Skeletal muscle satellite cell (primary cell): Measurements from ENCODE around the gene CRTAC1.

Source experiments
- H3K27me3 ChIP-seq: 2 replicates; pipeline ENCODE4 v1.7.0; 2013; ENCODE audit warnings: low read length; ENCODE audit not compliant: control insufficient read depth, insufficient read depth
- H3K36me3 ChIP-seq: 2 replicates; pipeline ENCODE4 v1.7.0; 2013; ENCODE audit warnings: mild to moderate bottlenecking, control low read depth, low read length; ENCODE audit not compliant: insufficient read depth
- H3K4me1 ChIP-seq: 2 replicates; pipeline ENCODE4 v1.7.0; 2013; ENCODE audit warnings: low read length; ENCODE audit not compliant: control insufficient read depth, insufficient read depth
- H3K4me2 ChIP-seq: 2 replicates; pipeline ENCODE4 v1.7.0; 2013; ENCODE audit warnings: mild to moderate bottlenecking, low read length
- H3K4me3 ChIP-seq: 2 replicates; pipeline ENCODE4 v1.7.0; 2013; ENCODE audit warnings: low read length
- H3K9ac ChIP-seq: 2 replicates; pipeline ENCODE4 v1.7.0; 2013; ENCODE audit warnings: mild to moderate bottlenecking, low read depth, low read length, moderate library complexity
- H3K9me3 ChIP-seq: replicated peaks from 2 replicates; pipeline ENCODE4 v1.7.0; 2013; ENCODE audit warnings: mild to moderate bottlenecking, control low read depth, low read length

The CRTAC1 gene

DNA sequence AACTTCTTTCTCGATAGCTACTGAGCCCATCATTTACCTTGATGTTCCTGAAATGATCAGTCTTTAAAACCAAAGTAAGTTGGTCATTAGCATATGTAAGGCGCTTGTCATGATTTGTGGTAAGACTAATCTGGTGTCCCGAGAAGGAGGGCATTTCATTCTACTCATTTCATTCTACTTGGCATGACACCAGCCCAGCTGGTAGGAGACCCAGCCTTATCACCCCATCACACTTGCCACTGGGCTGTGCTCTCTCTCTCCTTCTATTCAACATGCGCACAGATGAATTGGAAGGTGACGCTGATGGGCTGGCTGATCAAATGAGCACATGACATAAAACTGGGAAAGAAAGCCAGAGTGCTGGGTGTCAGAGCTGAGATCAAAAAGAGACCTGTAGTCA is 65.7 kb downstream of the CRTAC1 start:
- Histone ChIP-seq H3K4me1 (no peaks in the 10 kb centered on the region), H3K27me3 (peaks cover 21% of the 10 kb centered on the region), H3K9me3 (no peaks in the 10 kb centered on the region), H3K4me2 (no peak overlapping the region), H3K4me3 (no peak overlapping the region), H3K36me3 (no peaks in the 10 kb centered on the region), H3K9ac (no peak overlapping the region)

GRCh38 chr10:97961945-97962344 is 68.5 kb downstream of the CRTAC1 start:
- no peaks in the 10 kb centered on the region for H3K4me1 ChIP-seq
- H3K4me2 ChIP-seq: no peak overlapping the region
- H3K36me3 ChIP-seq: no peaks in the 10 kb centered on the region
- H3K4me3 ChIP-seq: no peak overlapping the region
- H3K9me3 ChIP-seq: no peaks in the 10 kb centered on the region
- no peak overlapping the region for H3K9ac ChIP-seq
- H3K27me3 ChIP-seq: peaks cover 13% of the 10 kb centered on the region

DNA sequence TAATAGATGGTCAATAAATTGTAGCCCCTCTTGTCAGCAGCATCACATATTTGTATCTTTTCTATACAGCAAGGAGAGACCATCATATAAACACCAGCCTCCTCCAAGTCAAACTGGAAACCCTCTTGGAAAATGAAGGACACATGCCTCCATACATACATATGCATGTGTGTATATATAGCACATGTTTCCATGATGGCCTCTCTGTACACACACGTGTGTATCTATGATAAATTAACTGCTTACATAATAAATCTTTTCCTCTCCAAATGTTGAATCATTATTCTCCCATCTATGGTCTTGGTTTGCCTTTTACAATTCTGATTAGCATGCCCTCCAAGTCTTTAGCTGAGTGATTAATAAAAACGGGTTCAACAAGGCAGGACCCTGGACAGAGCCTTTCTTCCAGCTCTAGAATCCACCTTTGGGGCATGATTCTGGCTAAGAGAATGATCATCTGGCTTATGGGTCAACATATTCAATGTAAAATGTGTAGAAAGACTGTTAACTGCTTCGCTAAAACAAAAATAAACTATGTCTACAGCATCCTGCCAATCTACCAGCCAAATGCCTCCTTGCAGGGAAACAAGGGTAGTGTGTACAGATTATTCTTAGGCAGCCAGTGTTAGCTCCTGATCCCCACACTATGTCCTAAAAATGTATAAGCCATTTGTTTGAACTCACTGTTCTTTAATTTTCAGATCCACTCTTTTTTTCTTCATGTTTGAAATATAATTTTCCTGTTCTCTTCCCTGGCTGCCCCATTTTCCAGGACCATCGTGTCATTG is 70.0 kb downstream of the CRTAC1 start:
- Histone ChIP-seq H3K4me1 (no peaks in the 10 kb centered on the region), H3K27me3 (peaks cover 13% of the 10 kb centered on the region), H3K4me3 (no peak overlapping the region), H3K36me3 (no peaks in the 10 kb centered on the region), H3K4me2 (no peak overlapping the region), H3K9ac (no peak overlapping the region), H3K9me3 (no peaks in the 10 kb centered on the region)

GRCh38 chr10:97949462-97949861 is 81.0 kb downstream of the CRTAC1 start:
- Histone ChIP-seq H3K4me1 (no peaks in the 10 kb centered on the region), H3K9ac (no peak overlapping the region), H3K9me3 (no peaks in the 10 kb centered on the region), H3K4me3 (no peak overlapping the region), H3K36me3 (no peaks in the 10 kb centered on the region), H3K27me3 (peaks cover 9% of the 10 kb centered on the region), H3K4me2 (no peak overlapping the region)

GRCh38 chr10:97948822-97949221 is 81.6 kb downstream of the CRTAC1 start:
- peaks cover 9% of the 10 kb centered on the region for H3K27me3 ChIP-seq
- no peak overlapping the region for H3K4me3 ChIP-seq
- no peaks in the 10 kb centered on the region for H3K9me3 ChIP-seq
- no peaks in the 10 kb centered on the region for H3K4me1 ChIP-seq
- H3K36me3 ChIP-seq: no peaks in the 10 kb centered on the region
- no peak overlapping the region for H3K9ac ChIP-seq
- H3K4me2 ChIP-seq: no peak overlapping the region

- H3K9me3 ChIP-seq: no peaks in the 10 kb centered on the region
- peaks cover 7% of the 10 kb centered on the region for H3K27me3 ChIP-seq
Observed at GRCh38 chr10:97944772-97945171, 85.6 kb downstream of the CRTAC1 start.

GRCh38 chr10:97943294-97943693 is 87.1 kb downstream of the CRTAC1 start:
- no peaks in the 10 kb centered on the region for H3K4me1 ChIP-seq
- H3K9ac ChIP-seq: no peak overlapping the region
- no peaks in the 10 kb centered on the region for H3K36me3 ChIP-seq
- no peaks in the 10 kb centered on the region for H3K9me3 ChIP-seq
- no peak overlapping the region for H3K4me2 ChIP-seq
- H3K4me3 ChIP-seq: no peak overlapping the region
- H3K27me3 ChIP-seq: peaks cover 15% of the 10 kb centered on the region

More at GRCh38 chr10:97944772-97945171, 85.6 kb downstream of the CRTAC1 start:
- no peak overlapping the region for H3K9ac ChIP-seq
- no peaks in the 10 kb centered on the region for H3K4me1 ChIP-seq
- H3K4me3 ChIP-seq: no peak overlapping the region
- H3K4me2 ChIP-seq: no peak overlapping the region
- H3K36me3 ChIP-seq: no peaks in the 10 kb centered on the region

DNA sequence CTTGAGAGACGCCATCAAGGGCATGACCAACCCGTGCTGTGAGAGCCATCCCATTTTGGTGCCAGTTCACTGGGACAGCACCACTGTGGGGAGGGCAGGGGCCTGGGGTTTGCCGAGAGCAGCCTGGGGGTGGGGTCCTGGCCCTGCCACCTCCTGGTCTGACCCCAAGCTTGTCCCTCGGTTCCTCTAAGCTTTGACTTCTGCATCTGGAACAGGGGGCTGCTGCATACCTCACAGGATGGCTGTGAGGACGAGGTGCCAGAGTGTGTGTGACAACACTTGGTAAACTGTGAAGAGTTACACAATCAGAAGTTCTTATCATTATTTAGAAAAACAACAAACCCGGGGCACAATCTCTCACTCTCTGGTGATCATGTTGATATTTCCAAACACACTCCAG is 89.9 kb downstream of the CRTAC1 start:
- H3K27me3 ChIP-seq: peaks cover 12% of the 10 kb centered on the region
- no peaks in the 10 kb centered on the region for H3K4me1 ChIP-seq
- no peak overlapping the region for H3K9ac ChIP-seq
- H3K36me3 ChIP-seq: no peaks in the 10 kb centered on the region
- no peak overlapping the region for H3K4me3 ChIP-seq
- no peak overlapping the region for H3K4me2 ChIP-seq
- no peaks in the 10 kb centered on the region for H3K9me3 ChIP-seq

- Histone ChIP-seq H3K4me2 (no peak overlapping the region), H3K36me3 (no peaks in the 10 kb centered on the region), H3K9me3 (no peaks in the 10 kb centered on the region), H3K4me1 (no peaks in the 10 kb centered on the region), H3K9ac (no peak overlapping the region), H3K4me3 (no peak overlapping the region), H3K27me3 (peaks cover 12% of the 10 kb centered on the region)
Observed at GRCh38 chr10:97939446-97939990, 90.9 kb downstream of the CRTAC1 start.

GRCh38 chr10:97937928-97938327 is 92.5 kb downstream of the CRTAC1 start:
- Histone ChIP-seq H3K4me2 (no peak overlapping the region), H3K4me3 (no peak overlapping the region), H3K27me3 (peaks cover 12% of the 10 kb centered on the region), H3K36me3 (no peaks in the 10 kb centered on the region), H3K4me1 (no peaks in the 10 kb centered on the region), H3K9ac (no peak overlapping the region), H3K9me3 (no peaks in the 10 kb centered on the region)

GRCh38 chr10:97937054-97937453 is 93.4 kb downstream of the CRTAC1 start:
- no peaks in the 10 kb centered on the region for H3K4me1 ChIP-seq
- H3K27me3 ChIP-seq: peaks cover 12% of the 10 kb centered on the region
- no peak overlapping the region for H3K4me2 ChIP-seq
- H3K4me3 ChIP-seq: no peak overlapping the region
- no peaks in the 10 kb centered on the region for H3K9me3 ChIP-seq
- no peaks in the 10 kb centered on the region for H3K36me3 ChIP-seq
- no peak overlapping the region for H3K9ac ChIP-seq

GRCh38 chr10:97936126-97936525 is 94.3 kb downstream of the CRTAC1 start:
- H3K9me3 ChIP-seq: no peaks in the 10 kb centered on the region

More at GRCh38 chr10:97936126-97936525, 94.3 kb downstream of the CRTAC1 start:
- Histone ChIP-seq H3K36me3 (no peaks in the 10 kb centered on the region), H3K4me2 (no peak overlapping the region), H3K4me1 (no peaks in the 10 kb centered on the region), H3K4me3 (no peak overlapping the region), H3K9ac (no peak overlapping the region), H3K27me3 (peaks cover 12% of the 10 kb centered on the region)
